ENCODE results near the gene LRRC3C.

The LRRC3C gene

GRCh38 chr17:39889200-39889599 lies 38.3 kb upstream of the LRRC3C start:
- no peak for TF ChIP-seq ESRRG (CRISPR knock-in tag; IDR thresholded peaks at IDR 0.05)
- no peak for TF ChIP-seq ZC3H10 (CRISPR knock-in tag; IDR thresholded peaks at IDR 0.05)
- TF ChIP-seq, protein P1, sequence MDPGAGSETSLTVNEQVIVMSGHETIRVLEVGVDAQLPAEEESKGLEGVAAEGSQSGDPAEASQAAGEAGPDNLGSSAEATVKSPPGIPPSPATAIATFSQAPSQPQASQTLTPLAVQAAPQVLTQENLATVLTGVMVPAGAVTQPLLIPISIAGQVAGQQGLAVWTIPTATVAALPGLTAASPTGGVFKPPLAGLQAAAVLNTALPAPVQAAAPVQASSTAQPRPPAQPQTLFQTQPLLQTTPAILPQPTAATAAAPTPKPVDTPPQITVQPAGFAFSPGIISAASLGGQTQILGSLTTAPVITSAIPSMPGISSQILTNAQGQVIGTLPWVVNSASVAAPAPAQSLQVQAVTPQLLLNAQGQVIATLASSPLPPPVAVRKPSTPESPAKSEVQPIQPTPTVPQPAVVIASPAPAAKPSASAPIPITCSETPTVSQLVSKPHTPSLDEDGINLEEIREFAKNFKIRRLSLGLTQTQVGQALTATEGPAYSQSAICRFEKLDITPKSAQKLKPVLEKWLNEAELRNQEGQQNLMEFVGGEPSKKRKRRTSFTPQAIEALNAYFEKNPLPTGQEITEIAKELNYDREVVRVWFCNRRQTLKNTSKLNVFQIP (CRISPR knock-in tag; IDR thresholded peaks at IDR 0.05; ENCODE audit: borderline replicate concordance, low read depth) = no peak
- TF ChIP-seq TOX (CRISPR knock-in tag; IDR thresholded peaks at IDR 0.05; ENCODE audit: borderline replicate concordance) = no peak
- no peak for TF ChIP-seq BACH2 (CRISPR knock-in tag; IDR thresholded peaks at IDR 0.05; ENCODE audit: borderline replicate concordance)
- TF ChIP-seq ZNF565 (CRISPR knock-in tag; conservative IDR thresholded peaks at IDR 0.05; ENCODE audit: low read depth) = no peak
- no peak for TF ChIP-seq SNAI2 (CRISPR knock-in tag; IDR thresholded peaks at IDR 0.05)
- TF ChIP-seq TCF4 (CRISPR knock-in tag; IDR thresholded peaks at IDR 0.05; ENCODE audit: borderline replicate concordance) = no peak
- no peak for TF ChIP-seq OSR1 (CRISPR knock-in tag; IDR thresholded peaks at IDR 0.05)
- no peak for TF ChIP-seq CSRNP3 (CRISPR knock-in tag; IDR thresholded peaks at IDR 0.05)
- ATAC-seq = no peak

DNA sequence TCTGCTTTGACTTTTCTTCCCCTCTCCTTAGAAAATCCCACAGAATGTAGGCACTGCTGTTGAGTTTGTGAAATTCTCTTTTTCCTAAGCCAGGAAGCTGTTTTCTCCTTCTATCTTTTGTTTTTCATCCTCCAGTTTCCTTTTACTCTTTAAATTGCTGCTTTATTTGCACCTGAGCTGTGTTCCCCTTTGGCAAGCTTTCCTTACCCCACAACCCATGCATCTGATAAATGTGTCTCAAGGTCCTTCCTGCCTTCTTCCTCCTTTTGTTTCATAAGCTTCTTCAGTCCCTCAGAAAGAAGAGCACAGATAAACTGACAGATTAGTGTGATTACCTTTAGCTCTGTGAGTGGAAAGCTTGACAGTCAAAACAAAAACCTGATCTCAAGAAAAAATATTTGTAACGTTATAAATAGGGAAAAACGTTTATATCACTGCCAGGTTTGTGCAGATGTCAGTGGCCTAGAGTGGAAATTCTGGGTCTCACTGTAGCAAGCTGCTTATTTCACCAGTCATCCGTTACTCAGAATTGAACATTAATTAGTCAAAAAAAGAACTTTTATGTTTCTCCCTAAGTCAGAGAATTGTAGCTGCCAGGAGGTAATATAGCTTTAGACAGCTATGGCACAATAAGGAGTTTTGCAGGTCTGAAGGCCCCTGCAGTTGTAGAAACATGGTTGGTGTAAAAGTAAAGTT lies 32.7 kb upstream of the LRRC3C start:
- TF ChIP-seq TCF4 (CRISPR knock-in tag; IDR thresholded peaks at IDR 0.05; ENCODE audit: borderline replicate concordance) (no peak), CSRNP3 (CRISPR knock-in tag; IDR thresholded peaks at IDR 0.05) (no peak), RARB (CRISPR knock-in tag; IDR thresholded peaks at IDR 0.05) (no peak), ZNF70 (CRISPR knock-in tag; IDR thresholded peaks at IDR 0.05) (no peak), ZFP30 (CRISPR knock-in tag; IDR thresholded peaks at IDR 0.05) (no peak), ESRRG (CRISPR knock-in tag; IDR thresholded peaks at IDR 0.05) (no peak), OSR1 (CRISPR knock-in tag; IDR thresholded peaks at IDR 0.05) (no peak), ARNTL (CRISPR knock-in tag; IDR thresholded peaks at IDR 0.05; ENCODE audit: borderline replicate concordance, low read depth) (no peak), ZC3H10 (CRISPR knock-in tag; IDR thresholded peaks at IDR 0.05) (no peak), BACH2 (CRISPR knock-in tag; IDR thresholded peaks at IDR 0.05; ENCODE audit: borderline replicate concordance) (no peak), CREB5 (CRISPR knock-in tag; IDR thresholded peaks at IDR 0.05; ENCODE audit: low read depth) (no peak), SNAI2 (CRISPR knock-in tag; IDR thresholded peaks at IDR 0.05) (no peak), PPARA (CRISPR knock-in tag; IDR thresholded peaks at IDR 0.05; ENCODE audit: borderline replicate concordance) (no peak), TOX (CRISPR knock-in tag; IDR thresholded peaks at IDR 0.05; ENCODE audit: borderline replicate concordance) (no peak)
- TF ChIP-seq, protein P2, sequence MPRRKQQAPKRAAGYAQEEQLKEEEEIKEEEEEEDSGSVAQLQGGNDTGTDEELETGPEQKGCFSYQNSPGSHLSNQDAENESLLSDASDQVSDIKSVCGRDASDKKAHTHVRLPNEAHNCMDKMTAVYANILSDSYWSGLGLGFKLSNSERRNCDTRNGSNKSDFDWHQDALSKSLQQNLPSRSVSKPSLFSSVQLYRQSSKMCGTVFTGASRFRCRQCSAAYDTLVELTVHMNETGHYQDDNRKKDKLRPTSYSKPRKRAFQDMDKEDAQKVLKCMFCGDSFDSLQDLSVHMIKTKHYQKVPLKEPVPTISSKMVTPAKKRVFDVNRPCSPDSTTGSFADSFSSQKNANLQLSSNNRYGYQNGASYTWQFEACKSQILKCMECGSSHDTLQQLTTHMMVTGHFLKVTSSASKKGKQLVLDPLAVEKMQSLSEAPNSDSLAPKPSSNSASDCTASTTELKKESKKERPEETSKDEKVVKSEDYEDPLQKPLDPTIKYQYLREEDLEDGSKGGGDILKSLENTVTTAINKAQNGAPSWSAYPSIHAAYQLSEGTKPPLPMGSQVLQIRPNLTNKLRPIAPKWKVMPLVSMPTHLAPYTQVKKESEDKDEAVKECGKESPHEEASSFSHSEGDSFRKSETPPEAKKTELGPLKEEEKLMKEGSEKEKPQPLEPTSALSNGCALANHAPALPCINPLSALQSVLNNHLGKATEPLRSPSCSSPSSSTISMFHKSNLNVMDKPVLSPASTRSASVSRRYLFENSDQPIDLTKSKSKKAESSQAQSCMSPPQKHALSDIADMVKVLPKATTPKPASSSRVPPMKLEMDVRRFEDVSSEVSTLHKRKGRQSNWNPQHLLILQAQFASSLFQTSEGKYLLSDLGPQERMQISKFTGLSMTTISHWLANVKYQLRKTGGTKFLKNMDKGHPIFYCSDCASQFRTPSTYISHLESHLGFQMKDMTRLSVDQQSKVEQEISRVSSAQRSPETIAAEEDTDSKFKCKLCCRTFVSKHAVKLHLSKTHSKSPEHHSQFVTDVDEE (CRISPR knock-in tag; IDR thresholded peaks at IDR 0.05) = no peak
- TF ChIP-seq, protein P3, sequence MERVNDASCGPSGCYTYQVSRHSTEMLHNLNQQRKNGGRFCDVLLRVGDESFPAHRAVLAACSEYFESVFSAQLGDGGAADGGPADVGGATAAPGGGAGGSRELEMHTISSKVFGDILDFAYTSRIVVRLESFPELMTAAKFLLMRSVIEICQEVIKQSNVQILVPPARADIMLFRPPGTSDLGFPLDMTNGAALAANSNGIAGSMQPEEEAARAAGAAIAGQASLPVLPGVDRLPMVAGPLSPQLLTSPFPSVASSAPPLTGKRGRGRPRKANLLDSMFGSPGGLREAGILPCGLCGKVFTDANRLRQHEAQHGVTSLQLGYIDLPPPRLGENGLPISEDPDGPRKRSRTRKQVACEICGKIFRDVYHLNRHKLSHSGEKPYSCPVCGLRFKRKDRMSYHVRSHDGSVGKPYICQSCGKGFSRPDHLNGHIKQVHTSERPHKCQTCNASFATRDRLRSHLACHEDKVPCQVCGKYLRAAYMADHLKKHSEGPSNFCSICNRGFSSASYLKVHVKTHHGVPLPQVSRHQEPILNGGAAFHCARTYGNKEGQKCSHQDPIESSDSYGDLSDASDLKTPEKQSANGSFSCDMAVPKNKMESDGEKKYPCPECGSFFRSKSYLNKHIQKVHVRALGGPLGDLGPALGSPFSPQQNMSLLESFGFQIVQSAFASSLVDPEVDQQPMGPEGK (CRISPR knock-in tag; IDR thresholded peaks at IDR 0.05; ENCODE audit: borderline replicate concordance) = no peak
- no peak for ATAC-seq
